T-helper 1 cell treated with Interleukin-12 subunit alpha and Interleukin-12 subunit beta and Interleukin-4 antibody, amounts not matched to agents 30 ng/mL and 1 ng/mL, for 36 hours (primary cell): ENCODE data around the gene STEAP1. TPM values are rescaled to one million over a fixed set of nuclear protein-coding genes. Genes with fewer than 3 reads are reported as not detected.
"Not testable (repeated sequence)": the region's sequence is repeated elsewhere in the genome, so short reads cannot be mapped to it uniquely, and the experiment has no call there.

Experiments used
- intact Hi-C: fragments of 100-400 bp; cut with micrococcal nuclease; formaldehyde crosslinking; loops from one replicate; pipeline ENCODE4 v1.15.1; 2024
- total RNA-seq: library from RNA; stranded (reverse); gene quantifications from 2 replicates; pipeline ENCODE4 v1.2.3, GENCODE V29; 2022

STEAP1 gene
- 1.9 and 2.4 TPM in 2 replicates for total RNA-seq

GRCh38 chr7:90153943-90154771, at the start of gene STEAP1:
Gene STEAP1, plus strand, starts transcription at chr7:90154469. Its CDS starts 5,320 bp downstream, at chr7:90159789.
- intact Hi-C loops, result loop anchor here (1.0 to 10.0 kb wide), 8 partner anchors 57 to 881 kb away; partner anchors contain the start of genes CFAP69, CLDN12, GTPBP10 and STEAP2

- intact Hi-C loops, result loop anchor here (10.0 kb wide), 1 partner anchor 1330 kb away; no protein-coding TSS in a partner anchor
These were observed 39.3 kb upstream of the STEAP1 start for GRCh38 chr7:90114972-90115371.

GRCh38 chr7:90118551-90119177, 35.6 kb upstream of the STEAP1 start:
- intact Hi-C loops, result loop anchor here (10.0 kb wide), 1 partner anchor 1334 kb away; no protein-coding TSS in a partner anchor

DNA sequence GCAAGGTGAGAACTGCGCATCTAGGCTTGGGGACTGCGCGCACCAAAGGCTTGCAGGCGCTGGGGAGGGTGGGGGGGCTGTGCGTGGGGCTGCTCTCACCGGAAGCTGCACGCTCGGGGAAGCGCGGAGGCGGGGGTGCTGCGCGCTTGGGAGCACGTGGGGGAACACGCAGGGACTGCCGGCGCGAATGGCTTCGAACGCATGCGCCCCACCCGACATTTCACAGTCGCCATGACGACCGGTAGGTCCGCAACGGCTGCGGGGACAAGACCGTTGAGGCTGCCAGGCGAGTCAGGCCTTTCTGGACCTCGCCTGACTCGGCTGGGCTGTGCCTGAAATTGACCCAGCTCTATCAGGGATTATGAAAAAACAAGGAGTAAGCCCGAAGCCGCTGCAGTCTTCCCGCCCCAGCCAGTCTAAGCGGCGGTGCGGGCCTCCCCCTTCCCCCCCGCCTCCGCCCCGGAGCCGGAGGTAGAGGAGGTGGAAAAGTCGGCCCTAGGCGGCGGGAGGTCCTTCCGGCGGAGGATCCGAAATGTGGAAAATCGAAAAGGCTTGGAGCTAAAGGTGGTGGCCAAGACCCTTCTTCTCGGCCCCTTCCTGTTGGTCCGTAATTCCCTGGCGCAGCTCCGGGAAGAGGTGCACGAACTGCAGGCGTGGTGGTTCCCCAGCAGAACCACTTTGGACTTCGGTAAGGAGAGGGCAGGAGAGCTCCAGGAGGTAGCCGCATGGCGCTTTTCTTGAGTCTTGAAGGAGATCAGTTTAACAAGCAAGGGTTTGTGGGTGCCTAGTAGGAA, 34.9 kb upstream of the STEAP1 start:
- intact Hi-C loops, result loop anchor here (10.0 kb wide), 1 partner anchor 1335 kb away; no protein-coding TSS in a partner anchor

DNA sequence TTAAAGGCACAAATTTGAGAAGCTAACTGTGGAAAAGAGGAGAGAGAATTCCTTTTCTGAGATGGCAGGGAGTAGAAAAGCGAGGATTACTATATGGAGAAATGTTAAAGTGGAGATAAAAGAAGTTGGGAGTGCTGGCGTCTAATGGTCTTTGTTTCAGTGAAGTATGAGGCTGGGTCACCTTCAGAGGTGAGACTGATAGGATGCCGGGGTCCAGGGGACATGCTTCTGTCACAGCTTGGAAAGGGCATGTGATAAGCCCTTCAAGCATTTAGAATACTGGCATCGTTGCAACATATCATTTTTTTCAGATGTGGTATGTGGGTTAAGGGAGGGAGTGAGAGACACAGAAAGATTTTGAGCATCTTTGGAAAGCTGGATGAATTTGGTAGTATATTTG, 34.1 kb upstream of the STEAP1 start:
- intact Hi-C loops, result not testable (repeated sequence)

- intact Hi-C loops, result not testable (repeated sequence)
These were observed 22.5 kb upstream of the STEAP1 start for GRCh38 chr7:90131746-90132145.

DNA sequence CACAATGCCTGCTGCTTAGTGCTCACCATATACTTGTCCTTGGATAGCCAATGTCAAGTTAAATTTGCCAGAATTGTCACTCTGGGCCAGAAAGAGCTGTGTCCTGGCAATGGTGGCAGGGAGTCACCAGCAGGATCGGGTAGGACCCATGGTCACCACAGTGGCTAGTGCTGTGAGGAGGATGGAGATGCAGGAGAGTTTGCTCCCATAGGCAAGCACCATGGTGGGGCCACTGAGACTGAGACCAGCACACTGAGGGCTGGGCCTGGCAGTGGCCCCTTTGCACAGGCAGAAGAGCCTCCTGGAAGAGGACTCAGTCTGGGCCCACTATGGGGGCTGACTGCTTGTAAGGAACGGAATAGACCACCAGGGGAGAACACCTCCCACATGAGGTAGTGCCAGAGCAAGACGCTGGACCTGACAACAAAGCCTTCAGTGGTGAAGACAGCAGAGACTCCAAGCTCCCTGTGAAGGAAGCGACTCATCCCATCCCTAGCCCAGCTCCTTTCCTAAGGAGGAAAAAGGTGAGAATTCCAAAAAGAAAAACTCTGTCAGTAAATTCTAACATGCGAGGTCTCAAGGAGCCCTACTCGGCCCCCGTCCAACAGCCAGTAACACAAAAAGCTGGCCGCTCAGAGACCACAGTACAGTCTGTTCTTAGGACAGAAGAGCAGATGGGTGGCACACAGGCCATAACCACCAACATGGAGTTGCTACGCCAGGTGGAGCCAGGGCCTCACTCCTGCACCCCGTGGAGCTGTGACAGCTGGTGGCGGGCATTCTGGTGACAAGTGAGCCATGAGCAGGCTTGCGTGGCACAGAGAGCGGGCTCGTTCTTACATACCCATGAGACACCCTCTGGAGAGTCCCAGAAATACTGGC, 6.9 kb upstream of the STEAP1 start:
- intact Hi-C loops, result not testable (repeated sequence)

DNA sequence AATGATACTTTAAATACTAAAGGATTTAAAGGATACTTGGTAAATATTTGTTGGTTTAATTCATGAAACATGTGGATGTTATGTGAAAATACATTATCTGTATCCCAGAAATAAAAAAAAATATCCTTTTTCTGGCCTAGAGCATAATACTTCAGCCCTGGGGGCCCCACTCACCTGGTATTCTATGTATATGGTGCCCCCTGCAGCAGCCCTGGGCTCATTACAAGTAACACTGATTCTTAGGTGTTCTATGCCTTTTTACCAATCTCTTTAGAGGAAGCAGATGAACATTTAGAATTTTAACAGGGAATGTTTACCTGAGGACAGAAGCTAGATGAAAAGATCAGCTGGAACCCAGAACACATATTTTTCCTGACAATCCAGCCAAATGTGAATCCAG, 4.8 kb upstream of the STEAP1 start:
- intact Hi-C loops, result not testable (repeated sequence)

DNA sequence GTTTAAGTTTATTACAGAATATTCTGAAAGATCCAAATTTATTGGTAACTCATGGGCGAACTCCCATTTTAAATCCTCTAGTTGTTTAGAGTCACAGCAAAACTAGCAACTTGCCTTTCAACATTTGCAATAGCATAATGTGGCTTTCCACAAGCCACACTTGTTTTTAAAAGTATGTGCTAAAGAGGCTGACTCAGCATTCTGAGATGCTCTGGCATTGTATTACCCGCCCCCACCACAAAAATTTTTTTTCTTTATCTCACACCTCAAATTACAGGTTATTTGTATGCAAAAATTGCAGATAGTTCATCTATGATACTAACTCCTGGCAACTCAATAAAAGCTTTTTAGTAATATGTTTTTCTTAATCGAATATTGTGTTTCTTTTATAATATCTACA, 2.4 kb upstream of the STEAP1 start:
- intact Hi-C loops, result loop anchor here (1.0 to 10.0 kb wide), 2 partner anchors 477 to 883 kb away; no protein-coding TSS in a partner anchor

GRCh38 chr7:90152642-90153253, 1.5 kb upstream of the STEAP1 start:
- intact Hi-C loops, result loop anchor here (1.0 to 10.0 kb wide), 2 partner anchors 477 to 882 kb away; no protein-coding TSS in a partner anchor

DNA sequence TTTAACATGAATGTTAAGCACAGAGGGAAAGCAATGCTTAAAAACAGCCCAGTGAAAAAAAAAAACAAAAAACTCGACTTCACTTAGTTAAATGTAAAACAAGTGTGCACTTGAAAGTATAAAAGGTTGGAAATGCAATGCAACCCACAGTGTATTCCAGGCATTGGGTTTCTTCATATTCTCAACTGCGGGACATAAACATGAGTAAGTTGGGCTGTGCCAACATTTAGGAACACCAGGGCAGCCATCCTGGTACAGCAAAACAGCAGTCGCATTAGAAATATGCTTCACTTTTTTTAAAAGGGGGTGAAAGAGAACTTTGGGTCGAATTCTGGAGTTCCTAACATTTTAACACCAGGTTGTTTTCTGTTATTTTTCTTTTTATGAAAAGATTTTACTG, 937 bp downstream of the STEAP1 start:
- intact Hi-C loops, result loop anchor here (10.0 kb wide), 1 partner anchor 880 kb away; no protein-coding TSS in a partner anchor

DNA sequence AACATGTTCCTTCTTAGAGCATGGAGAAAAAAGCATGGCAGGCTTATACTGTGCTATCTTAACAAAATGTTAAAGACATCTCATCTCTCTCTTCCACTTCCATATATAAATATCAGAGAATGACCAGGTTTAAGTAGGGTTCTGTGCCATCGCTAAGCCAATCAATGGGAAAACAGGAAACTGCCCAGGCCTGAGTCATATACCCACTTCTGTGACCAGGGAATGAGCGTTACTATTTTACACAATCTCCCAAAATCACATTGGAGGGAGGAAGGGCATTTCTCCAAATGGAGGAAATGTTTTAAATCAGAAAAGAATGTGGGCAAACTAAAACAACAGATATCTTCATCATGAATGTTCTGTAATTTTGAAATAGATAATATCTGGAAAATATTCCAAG, 3.1 kb downstream of the STEAP1 start:
- intact Hi-C loops, result loop anchor here (10.0 kb wide), 1 partner anchor 877 kb away; no protein-coding TSS in a partner anchor

- intact Hi-C loops, result loop anchor here (10.0 kb wide), 1 partner anchor 877 kb away; no protein-coding TSS in a partner anchor
These were observed 3.6 kb downstream of the STEAP1 start for GRCh38 chr7:90157761-90158350.

- intact Hi-C loops, result no loop called here
These were observed 9.3 kb downstream of the STEAP1 start for GRCh38 chr7:90163534-90163933.

DNA sequence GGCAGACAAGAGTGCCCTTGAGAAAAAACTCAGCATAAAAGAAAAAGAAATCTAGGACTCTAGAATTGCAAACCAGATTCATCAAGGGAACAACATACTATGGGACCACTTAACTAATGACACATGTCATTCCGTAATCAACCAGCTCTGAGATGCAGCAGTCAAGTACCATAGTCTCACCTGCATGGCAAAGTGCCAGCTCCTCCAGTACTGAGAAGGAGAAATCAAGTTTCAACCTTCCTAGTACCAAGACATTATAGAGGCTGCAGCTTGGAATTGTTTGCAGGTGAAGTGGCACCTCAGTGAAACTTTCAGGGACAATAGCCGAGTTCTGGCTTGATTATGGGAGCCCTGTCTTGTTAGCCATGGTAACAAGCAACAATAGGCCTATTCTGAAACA, 11.5 kb downstream of the STEAP1 start:
- intact Hi-C loops, result no loop called here

- intact Hi-C loops, result no loop called here
These were observed 11.9 kb downstream of the STEAP1 start for GRCh38 chr7:90166153-90166552.

- intact Hi-C loops, result no loop called here
These were observed 13.1 kb downstream of the STEAP1 start for GRCh38 chr7:90167361-90167760.

DNA sequence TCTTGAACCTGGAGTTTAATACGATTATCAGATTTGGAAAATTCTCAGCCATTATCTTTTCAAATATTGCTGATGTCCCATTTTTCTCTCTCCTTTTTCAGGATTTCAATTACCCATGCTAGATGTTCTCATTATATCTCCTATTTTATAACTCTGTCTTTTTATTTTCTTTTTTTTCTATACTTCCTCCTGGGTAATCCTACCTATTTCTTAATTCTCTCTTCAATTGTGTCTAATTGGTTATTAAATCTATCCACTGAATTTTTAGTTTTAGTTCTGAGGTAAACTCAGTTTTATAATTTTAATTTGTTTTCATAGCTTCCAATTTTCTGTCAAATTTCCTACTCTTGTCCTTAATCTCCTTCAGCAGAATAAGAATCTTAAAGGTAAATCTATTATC, 15.6 kb downstream of the STEAP1 start:
- intact Hi-C loops, result no loop called here

DNA sequence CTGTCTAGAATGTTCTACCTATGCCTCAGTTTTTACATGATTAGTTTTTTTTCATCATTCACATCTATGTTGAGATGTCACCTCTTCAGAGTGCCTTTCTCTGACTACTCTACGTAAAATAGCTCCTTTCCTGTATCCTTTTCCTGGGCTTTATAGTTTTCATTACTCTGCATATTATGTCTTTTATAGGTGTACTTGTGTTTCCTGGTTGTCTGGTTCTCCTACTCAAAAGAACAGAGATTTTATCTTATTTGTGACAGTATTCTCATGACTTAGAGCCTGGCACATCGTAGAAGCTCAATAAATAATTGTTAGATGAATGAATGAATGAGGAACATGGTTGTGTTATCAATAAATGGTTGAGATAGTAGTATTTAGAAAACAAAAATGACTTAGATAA, 17.9 kb downstream of the STEAP1 start:
- intact Hi-C loops, result no loop called here
